ENCODE measurements around the gene ZNF587B. TPM values are rescaled to one million over a fixed set of nuclear protein-coding genes. Genes with fewer than 3 reads are reported as not detected.
A peak's percentile ranks its signal among the peaks of the same experiment; 100 is the strongest.
"Not testable (repeated sequence)": the region's sequence is repeated elsewhere in the genome, so short reads cannot be mapped to it uniquely, and the experiment has no call there.

ZNF587B gene
- total RNA-seq, 2 donors from 2014 or later: 19.2 to 43.2 TPM

- Mint-ChIP-seq H3K27me3 (no peaks in the 10 kb centered on the region), H3K36me3 (peaks cover 37% of the 10 kb centered on the region), H3K9me3 (peaks cover 7% of the 10 kb centered on the region), H3K27ac (no peak overlapping the region), H3K4me3 (no peak overlapping the region), H3K4me1 (ENCODE audit: low read depth in 2 of 2) (no peaks in the 10 kb centered on the region)
- ATAC-seq (no peak), DNase-seq (ENCODE audit: low spot score) (no peak)
These were observed 37.9 kb downstream of the ZNF587B start for GRCh38 chr19:57867868-57868492.

DNA sequence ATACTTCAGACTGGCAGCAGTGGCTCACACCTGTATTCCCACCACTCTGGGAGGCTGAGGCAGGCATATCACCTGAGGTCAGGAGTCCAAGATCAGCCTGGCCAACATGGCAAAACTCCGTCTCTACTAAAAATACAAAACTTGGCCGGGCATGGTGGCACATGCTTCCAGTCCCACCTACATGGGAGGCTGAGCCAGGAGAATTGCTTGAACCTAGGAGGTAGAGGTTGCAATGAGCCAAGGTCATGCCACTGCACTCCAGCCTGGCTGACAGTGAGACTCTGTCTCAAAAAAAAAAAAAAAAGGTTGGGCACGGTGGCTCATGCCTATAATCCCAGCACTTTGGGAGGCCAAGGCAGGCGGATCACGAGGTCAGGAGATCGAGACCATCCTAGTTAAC lies 39.6 kb downstream of the ZNF587B start:
- ATAC-seq; H3K4me1 Mint-ChIP-seq (ENCODE audit: low read depth in 2 of 2); H3K27me3 Mint-ChIP-seq; H3K4me3 Mint-ChIP-seq; DNase-seq (ENCODE audit: low spot score); H3K27ac Mint-ChIP-seq: not testable (repeated sequence)
- peaks cover 22% of the 10 kb centered on the region for H3K9me3 Mint-ChIP-seq
- H3K36me3 Mint-ChIP-seq: peaks cover 42% of the 10 kb centered on the region

DNA sequence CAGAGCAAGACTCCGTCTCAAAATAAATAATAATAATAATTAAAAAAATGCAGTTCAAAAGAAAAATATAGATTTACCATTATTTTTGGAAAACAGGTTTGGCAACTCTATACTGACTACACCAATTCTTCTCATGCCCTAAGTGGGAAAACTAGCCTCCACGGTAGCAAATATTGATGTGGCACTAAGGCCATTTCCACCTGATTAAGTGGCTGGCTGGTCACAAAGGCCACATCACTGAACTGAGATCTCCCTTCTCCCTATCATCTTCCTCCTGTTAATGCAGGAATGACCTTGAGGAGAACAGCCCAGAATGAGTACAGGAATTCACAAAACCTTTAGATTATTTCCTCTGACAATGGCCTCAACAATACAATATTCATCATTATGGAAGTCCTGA lies 40.1 kb downstream of the ZNF587B start:
- no peaks in the 10 kb centered on the region for H3K27me3 Mint-ChIP-seq
- ATAC-seq (no peak), DNase-seq (ENCODE audit: low spot score) (no peak)
- no peaks in the 10 kb centered on the region for H3K4me1 Mint-ChIP-seq (ENCODE audit: low read depth in 2 of 2)
- H3K9me3 Mint-ChIP-seq: peaks cover 23% of the 10 kb centered on the region
- peaks cover 40% of the 10 kb centered on the region for H3K36me3 Mint-ChIP-seq
- no peak overlapping the region for H3K27ac Mint-ChIP-seq
- no peak overlapping the region for H3K4me3 Mint-ChIP-seq

- Mint-ChIP-seq H3K4me1 (ENCODE audit: low read depth in 2 of 2) (peaks cover 0 to 4% of the 10 kb centered on the region in 2 donors), H3K27me3 (no peaks in the 10 kb centered on the region), H3K4me3 (no peak overlapping the region), H3K36me3 (peaks cover 57% of the 10 kb centered on the region), H3K27ac (no peak overlapping the region), H3K9me3 (peaks cover 34% of the 10 kb centered on the region)
- no peak for DNase-seq (ENCODE audit: low spot score)
- no peak for ATAC-seq
These were observed 42.4 kb downstream of the ZNF587B start for GRCh38 chr19:57872450-57872849.

DNA sequence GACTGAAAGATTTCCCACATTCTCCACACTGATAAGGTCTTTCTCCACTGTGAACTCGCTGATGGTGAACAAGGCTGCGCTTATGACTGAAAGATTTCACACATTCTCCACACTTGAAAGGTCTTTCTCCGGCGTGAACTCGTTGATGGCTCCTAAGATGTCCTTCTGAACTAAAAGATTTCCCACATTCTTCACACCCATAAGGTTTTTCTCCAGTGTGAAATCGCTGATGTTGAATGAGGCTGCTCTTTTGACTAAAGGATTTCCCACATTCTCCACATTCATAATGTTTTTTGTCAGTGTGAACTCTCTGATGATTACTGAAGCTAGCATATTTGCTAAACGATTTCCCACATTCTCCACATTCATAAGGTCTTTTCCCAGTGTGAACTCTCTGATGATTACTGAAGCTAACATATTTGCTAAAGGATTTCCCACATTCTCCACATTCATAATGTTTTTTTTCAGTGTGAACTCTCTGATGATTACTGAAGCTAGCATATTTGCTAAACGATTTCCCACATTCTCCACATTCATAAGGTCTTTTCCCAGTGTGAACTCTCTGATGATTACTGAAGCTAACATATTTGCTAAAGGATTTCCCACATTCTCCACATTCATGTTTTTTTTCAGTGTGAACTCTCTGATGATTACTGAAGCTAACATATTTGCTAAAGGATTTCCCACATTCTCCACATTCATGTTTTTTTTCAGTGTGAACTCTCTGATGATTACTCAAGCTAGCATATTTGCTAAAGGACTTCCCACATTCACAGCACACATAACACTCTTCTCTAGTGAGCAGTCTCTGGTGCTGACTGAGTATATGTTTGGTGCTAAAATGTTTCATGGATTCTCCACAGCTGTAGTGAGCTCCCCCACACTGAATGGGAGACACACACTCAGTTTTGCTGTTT lies 44.0 kb downstream of the ZNF587B start:
- H3K27ac Mint-ChIP-seq; ATAC-seq; H3K4me1 Mint-ChIP-seq (ENCODE audit: low read depth in 2 of 2); DNase-seq (ENCODE audit: low spot score); H3K27me3 Mint-ChIP-seq; H3K4me3 Mint-ChIP-seq: not testable (repeated sequence)
- peaks cover 66% of the 10 kb centered on the region for H3K36me3 Mint-ChIP-seq
- H3K9me3 Mint-ChIP-seq: peaks cover 38% of the 10 kb centered on the region

DNA sequence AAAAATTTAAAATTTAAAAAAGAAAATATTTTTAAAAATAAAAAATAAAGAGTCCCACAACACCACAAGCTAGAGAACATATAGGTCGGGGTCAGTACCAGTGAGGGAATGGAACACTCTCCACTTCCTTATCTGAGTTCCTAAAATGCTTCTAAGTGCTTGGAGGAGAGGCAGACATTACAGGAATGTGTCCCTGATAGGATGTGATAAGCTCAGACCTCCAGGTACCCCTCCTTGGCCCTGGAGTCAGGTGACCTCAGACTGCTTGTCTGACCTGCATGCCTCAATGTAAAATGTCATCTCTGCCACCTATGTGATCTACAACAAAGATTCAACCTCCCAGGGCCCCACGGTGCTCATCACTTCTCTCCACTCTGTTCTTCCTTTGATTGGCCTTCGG lies 55.9 kb downstream of the ZNF587B start:
- no peaks in the 10 kb centered on the region for H3K27me3 Mint-ChIP-seq
- no peak for ATAC-seq
- no peak overlapping the region for H3K4me3 Mint-ChIP-seq
- H3K27ac Mint-ChIP-seq: no peak overlapping the region
- H3K36me3 Mint-ChIP-seq: peaks cover 50% of the 10 kb centered on the region
- peaks cover 21 to 22% of the 10 kb centered on the region in 2 donors for H3K4me1 Mint-ChIP-seq (ENCODE audit: low read depth in 2 of 2)
- no peak for DNase-seq (ENCODE audit: low spot score)
- peaks cover 13% of the 10 kb centered on the region for H3K9me3 Mint-ChIP-seq

DNA sequence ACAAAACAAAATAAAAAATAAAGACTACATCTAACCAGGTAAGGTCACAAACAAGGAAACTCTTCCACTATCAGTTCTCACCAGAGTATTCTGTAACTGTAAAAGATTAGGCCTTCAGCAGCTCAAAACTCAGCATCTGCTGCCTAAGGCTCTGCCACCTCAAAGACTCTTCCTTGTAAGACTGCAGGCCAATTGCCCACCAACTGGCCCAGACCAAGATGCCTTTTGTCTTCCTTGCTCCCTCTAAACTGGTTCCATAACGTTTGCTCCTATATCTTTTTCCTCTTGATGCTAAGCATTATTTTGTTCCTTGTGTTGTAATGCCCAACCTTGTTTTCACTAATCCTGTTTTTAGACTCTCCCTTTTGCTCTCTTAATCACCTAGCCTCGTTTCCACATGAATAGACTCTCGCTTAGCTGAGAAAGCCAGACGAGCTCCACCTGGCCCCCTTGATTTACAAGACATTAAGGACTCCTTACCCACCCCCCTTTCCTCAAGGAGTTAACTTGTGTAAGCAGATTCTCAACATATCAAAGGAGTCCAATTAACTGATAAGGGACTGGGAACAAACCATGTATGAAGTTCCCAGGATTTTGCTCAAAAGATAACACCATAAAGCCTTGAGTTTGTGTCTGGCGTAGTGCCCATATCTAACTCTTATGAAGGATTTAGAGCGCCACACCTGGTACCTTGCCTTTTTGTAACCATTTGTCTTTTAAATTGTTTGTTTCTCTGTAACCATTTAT lies 57.3 kb downstream of the ZNF587B start:
- Mint-ChIP-seq H3K27me3 (no peaks in the 10 kb centered on the region), H3K4me1 (ENCODE audit: low read depth in 2 of 2) (peaks cover 21 to 22% of the 10 kb centered on the region in 2 donors), H3K9me3 (peaks cover 13% of the 10 kb centered on the region), H3K27ac (no peak overlapping the region), H3K36me3 (peaks cover 55% of the 10 kb centered on the region), H3K4me3 (peak overlapping the region; percentile 20)
- ATAC-seq (no peak), DNase-seq (ENCODE audit: low spot score) (no peak)

DNA sequence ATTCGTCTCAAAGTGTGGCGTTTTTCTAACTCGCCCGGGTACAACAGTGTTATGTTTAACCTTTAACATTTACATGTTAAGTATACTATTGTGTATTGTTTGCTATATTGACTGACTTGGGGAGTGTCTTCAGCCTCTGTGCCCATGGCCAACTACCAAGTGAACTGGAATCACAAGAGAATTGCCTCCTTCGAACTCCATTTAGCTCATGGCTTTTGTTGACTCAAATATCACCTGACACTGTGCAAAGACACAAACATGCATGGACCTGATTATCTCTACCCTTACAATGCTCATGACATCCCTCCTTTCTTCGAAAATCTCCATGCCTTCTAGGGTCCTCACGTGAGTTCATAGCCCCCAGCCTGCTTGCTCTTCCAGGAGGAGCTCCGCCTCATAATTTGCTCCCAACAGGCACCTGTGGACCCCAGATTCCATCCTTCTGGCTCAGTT lies 58.0 kb downstream of the ZNF587B start:
- Mint-ChIP-seq H3K9me3 (peaks cover 13% of the 10 kb centered on the region), H3K4me3 (peak overlapping the region; percentile 89), H3K4me1 (ENCODE audit: low read depth in 2 of 2) (peaks cover 21 to 22% of the 10 kb centered on the region in 2 donors), H3K36me3 (peaks cover 50% of the 10 kb centered on the region), H3K27ac (peak overlapping the region; percentile 65 to 92), H3K27me3 (no peaks in the 10 kb centered on the region)
- ATAC-seq (no peak), DNase-seq (ENCODE audit: low spot score) (no peak)

GRCh38 chr19:57888560-57889231 lies 58.6 kb downstream of the ZNF587B start, which contains the start of gene ZNF814:
Gene ZNF814, minus strand, starts transcription at chr19:57889037. Its CDS starts 235 bp downstream, at chr19:57888802.
- Mint-ChIP-seq H3K4me3 (peak within 1 kb of the TSS; percentile 89), H3K27me3 (no peaks in the 10 kb centered on the region), H3K27ac (peak within 1 kb of the TSS; percentile 65 to 92), H3K36me3 (peaks cover 50% of the 10 kb centered on the region), H3K4me1 (ENCODE audit: low read depth in 2 of 2) (peaks cover 21 to 22% of the 10 kb centered on the region in 2 donors), H3K9me3 (peaks cover 13% of the 10 kb centered on the region)
- DNase-seq (ENCODE audit: low spot score): peak; percentile 85
- ATAC-seq: peak; percentile 87 to 91

- peaks cover 21 to 22% of the 10 kb centered on the region in 2 donors for H3K4me1 Mint-ChIP-seq (ENCODE audit: low read depth in 2 of 2)
- H3K27me3 Mint-ChIP-seq; H3K4me3 Mint-ChIP-seq; ATAC-seq; H3K27ac Mint-ChIP-seq; DNase-seq (ENCODE audit: low spot score): not testable (repeated sequence)
- H3K36me3 Mint-ChIP-seq: peaks cover 42% of the 10 kb centered on the region
- H3K9me3 Mint-ChIP-seq: peaks cover 13% of the 10 kb centered on the region
These were observed 60.6 kb downstream of the ZNF587B start for GRCh38 chr19:57890706-57891105.

Measured in natural killer cell treated with Interleukin-12 subunit alpha and Interleukin-12 subunit beta and Interleukin-15 and Interleukin-18, amount 100 ng/mL, for 72 hours (primary cell).